ENCODE measurements around the gene PGAM5. TPM values are rescaled to one million over a fixed set of nuclear protein-coding genes. Genes with fewer than 3 reads are reported as not detected.

The PGAM5 gene
- total RNA-seq, 1 experiment from 2014 or later = 151 TPM

DNA sequence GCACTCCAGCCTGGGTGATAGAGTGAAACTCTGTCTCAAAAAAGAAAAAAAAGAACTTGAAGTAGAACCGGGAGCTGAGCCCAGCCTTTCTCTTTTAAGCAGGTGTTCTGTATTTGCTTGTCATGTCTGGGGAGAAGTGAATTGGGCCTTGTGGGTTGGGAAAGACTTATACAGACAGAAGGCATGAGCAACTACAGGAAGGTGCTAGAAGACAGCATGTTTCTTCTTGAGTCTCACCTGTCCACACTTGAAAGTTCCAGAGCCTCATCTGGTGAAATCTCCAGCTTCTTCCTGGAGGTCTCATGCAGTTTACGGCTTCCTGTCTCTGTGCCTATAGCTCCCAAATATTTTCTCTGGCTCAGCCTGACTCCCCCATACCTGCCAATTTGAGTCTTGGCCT lies 2.5 kb downstream of the PGAM5 start:
- no peak overlapping the region for H3K4me3 ChIP-seq
- no peaks in the 10 kb centered on the region for H3K9me3 ChIP-seq
- H3K36me3 ChIP-seq = peaks cover 58% of the 10 kb centered on the region
- no peak for DNase-seq
- no peaks in the 10 kb centered on the region for H3K27me3 ChIP-seq

DNA sequence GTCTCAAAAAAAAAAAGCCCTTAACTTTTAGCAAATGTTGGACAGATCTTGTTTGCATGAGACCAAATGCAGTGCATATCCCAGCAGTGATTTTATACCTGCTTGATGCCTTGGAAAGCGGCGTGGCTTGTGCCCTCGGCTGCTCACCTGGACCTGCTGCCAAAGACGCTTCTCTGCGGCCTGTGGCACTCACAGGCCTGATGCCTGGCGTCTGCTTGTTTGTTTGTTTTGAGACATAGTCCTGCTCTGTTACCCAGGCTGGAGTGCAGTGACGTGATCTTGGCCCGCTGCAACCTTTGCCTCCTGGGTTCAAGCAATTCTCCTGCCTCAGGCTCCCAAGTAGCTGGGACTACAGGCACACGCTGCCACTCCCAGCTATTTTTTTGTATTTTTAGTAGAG lies 5.2 kb downstream of the PGAM5 start:
- Histone ChIP-seq H3K4me3 (no peak overlapping the region), H3K36me3 (peaks cover 67% of the 10 kb centered on the region), H3K9me3 (no peaks in the 10 kb centered on the region), H3K27me3 (no peaks in the 10 kb centered on the region)
- no peak for DNase-seq

DNA sequence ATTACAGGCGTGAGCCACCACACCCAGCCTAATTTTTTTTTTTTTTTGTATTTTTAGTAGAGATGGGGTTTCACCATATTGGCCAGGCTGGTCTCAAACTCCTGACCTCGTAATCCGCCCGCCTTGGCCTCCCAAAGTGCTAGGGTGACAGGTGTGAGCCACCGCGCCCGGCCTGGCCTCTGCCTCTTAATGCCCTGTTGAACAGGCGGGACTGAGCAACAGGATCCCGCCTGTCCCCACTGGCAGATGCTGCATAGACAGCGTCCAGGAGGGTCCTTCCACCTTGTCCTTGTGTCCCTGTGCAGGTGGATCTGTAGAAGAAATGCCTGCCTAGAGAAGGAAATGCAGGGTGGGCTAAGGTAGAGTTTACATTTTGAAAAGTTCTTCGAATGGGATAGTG lies 5.7 kb downstream of the PGAM5 start:
- H3K9me3 ChIP-seq = no peaks in the 10 kb centered on the region
- DNase-seq = no peak
- peaks cover 72% of the 10 kb centered on the region for H3K36me3 ChIP-seq
- no peak overlapping the region for H3K4me3 ChIP-seq
- H3K27me3 ChIP-seq = no peaks in the 10 kb centered on the region

DNA sequence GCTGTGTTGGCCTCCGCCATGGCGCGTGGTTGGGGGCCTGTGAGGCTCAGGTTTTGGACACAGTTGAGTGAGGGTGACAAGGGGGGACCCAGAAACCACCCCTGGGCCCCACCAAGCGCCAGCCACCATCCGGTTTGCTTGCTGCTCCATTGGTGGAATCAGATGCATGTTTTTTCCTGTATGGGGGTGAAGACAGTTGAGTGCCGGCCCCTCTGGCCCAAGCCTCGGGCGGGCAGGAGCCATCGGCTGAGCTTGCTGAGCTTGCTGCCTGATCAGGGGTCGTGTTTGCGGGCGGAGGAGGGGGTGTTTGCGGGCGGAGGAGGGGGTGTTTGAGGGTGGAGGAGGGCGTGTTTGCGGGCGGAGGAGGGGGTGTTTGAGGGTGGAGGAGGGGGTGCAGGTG lies 6.4 kb downstream of the PGAM5 start:
- no peak for DNase-seq
- H3K27me3 ChIP-seq = no peaks in the 10 kb centered on the region

DNA sequence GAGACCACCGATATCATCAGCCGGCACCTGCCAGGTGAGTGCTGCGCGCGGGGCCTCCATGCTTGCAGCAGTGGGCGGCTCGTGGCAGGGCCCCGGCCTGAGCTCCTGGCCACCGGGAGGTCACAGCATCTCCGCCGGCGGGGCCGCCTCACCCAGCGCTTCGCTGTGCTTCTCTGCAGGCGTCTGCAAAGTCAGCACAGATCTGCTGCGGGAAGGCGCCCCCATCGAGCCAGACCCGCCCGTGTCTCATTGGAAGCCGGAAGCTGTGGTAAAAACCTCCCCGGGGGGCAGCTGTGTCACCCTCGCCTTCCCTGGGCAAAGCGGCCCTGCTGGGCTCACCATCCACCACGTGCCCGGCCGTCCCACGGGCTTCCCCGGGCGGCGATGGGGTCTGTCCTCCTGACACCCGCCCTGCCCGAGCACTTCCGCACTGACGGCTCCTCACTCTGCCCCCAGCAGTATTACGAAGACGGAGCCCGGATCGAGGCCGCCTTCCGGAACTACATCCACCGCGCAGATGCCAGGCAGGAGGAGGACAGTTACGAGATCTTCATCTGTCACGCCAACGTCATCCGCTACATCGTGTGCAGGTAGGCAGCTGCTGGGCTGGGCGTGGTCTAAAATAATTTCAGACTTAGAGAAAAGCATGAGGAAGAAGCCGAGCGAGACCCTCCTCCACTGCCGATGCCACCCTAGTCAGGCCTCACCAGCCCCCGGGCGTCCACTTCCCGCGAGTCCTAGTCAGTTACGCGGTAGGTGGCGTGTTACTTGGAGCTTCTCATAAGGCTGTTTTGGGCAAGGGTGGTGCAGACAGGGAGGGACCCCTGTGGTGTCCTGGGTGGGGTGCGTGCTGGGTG lies 7.1 kb downstream of the PGAM5 start:
- Histone ChIP-seq H3K36me3 (peaks cover 85% of the 10 kb centered on the region), H3K4me3 (no peak overlapping the region), H3K9me3 (no peaks in the 10 kb centered on the region), H3K27me3 (no peaks in the 10 kb centered on the region)
- DNase-seq = no peak

More for the DNA sequence above, 6.4 kb downstream of the PGAM5 start:
- Histone ChIP-seq H3K9me3 (no peaks in the 10 kb centered on the region), H3K36me3 (peaks cover 78% of the 10 kb centered on the region), H3K4me3 (no peak overlapping the region)

DNA sequence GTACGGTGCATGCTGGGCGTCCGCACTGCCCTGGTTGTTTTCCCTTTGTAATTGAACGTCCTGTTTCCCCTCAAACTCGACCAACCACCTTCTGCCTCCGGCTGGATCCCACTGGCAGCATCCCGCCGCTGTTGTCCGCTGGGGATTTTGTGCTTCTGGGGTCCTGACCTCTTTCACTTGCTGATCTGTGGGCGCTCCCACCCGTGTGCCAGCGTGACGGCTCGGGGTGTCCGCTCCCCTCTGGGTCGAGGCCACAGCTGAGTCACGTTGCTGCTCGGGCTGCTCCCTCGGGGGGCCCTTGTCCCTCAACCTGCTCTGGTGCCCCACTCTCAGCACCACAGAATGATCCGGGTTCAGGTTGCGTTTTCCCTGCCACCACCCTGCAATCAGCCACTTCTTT lies 8.0 kb downstream of the PGAM5 start:
- DNase-seq = no peak
- H3K4me3 ChIP-seq = no peak overlapping the region
- no peaks in the 10 kb centered on the region for H3K9me3 ChIP-seq
- H3K36me3 ChIP-seq = peaks cover 85% of the 10 kb centered on the region
- H3K27me3 ChIP-seq = no peaks in the 10 kb centered on the region

DNA sequence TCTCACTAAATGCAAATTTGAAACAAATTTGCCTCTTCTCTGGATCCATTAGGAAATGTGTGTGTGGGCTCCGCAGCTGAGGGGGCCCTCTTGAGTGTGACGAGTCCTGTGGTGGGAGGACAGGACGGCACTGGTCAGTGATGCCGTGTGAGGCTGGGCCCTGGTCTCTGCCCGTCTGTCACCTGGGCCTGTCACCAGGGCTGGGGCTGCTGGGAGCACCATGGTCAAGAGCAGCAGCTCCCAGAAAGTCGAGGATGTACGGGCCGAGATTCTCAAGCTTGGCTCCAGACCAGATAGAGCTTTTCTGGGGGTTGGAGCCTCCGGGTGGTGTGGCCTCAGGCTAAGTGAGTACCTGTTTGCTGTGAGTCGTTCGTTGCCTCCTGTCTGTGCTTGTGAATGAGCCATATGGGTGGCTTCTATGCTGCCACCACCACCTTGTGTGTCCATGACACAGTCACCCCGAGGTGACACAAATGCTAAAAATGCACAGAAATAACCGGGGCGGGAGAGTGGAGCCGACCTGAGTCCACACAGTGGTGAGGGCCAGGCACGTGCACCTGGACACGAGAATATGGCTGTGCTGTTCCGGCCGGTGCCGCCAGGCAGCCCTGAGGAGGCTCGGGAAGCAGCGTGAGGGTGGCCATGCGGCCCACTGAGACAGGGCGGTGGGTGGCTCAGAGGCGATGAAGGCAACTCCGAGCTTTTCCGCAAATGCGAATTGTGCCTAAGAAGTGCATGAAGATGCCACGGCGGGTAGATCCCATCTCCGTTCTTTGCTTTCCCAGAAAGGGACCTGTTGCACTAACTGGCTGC lies 8.7 kb downstream of the PGAM5 start:
- DNase-seq = no peak
- H3K27me3 ChIP-seq = no peaks in the 10 kb centered on the region
- no peaks in the 10 kb centered on the region for H3K9me3 ChIP-seq
- H3K4me3 ChIP-seq = no peak overlapping the region
- H3K36me3 ChIP-seq = peaks cover 85% of the 10 kb centered on the region

DNA sequence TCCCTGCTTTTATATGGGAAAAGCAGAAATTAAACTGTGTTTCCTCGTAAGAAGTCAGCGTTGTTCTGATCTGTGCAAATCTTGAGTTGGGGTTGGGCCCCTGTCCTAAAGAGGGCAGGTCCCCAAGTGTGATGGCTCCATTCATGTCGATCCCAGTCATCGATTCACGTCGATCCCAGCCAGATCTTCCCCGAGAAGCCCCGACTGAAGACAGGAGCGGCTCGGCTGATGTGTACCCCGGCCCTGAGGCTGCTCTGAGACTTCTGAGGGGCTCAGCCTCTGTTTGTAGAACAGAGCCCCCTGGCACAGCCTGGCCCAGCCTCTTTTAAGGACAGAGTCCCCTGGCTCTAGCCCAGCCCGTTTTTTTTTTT lies 9.3 kb downstream of the PGAM5 start:
- no peak for DNase-seq
- H3K4me3 ChIP-seq = no peak overlapping the region
- H3K9me3 ChIP-seq = no peaks in the 10 kb centered on the region
- H3K36me3 ChIP-seq = peaks cover 85% of the 10 kb centered on the region
- H3K27me3 ChIP-seq = no peaks in the 10 kb centered on the region

DNA sequence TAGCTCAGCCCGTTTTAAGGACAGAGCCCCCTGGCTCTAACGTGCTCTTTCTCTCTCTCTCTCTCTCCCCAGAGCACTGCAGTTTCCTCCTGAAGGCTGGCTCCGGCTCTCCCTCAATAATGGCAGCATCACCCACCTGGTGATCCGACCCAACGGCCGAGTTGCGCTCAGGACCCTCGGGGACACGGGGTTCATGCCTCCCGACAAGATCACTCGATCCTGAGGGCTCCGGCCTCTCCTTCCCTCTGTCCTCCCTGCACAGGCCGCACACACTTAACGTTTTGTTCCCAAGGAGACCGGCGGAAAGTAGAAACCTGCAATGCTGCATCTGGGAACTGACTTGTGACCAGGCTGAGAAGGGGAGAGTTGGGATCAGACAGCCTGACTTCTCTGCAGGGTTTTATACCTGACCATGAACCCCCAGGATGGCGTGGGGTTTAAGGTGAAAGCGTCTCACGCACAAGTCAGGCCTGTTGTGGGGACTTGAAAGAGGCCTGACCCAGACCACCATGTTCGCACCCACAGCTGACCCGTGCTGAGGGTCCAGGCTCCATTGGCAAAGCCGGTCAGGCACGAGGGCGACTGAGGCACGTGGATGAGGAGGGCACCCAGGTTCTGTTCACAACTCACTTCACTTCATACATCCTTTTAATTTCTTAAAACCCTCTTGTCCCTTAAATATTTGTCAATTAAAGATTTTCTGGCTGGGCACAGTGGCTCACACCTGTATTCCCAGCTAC lies 10.1 kb downstream of the PGAM5 start:
- H3K36me3 ChIP-seq = peaks cover 88% of the 10 kb centered on the region
- DNase-seq = no peak
- H3K27me3 ChIP-seq = no peaks in the 10 kb centered on the region
- no peak overlapping the region for H3K4me3 ChIP-seq
- no peaks in the 10 kb centered on the region for H3K9me3 ChIP-seq

DNA sequence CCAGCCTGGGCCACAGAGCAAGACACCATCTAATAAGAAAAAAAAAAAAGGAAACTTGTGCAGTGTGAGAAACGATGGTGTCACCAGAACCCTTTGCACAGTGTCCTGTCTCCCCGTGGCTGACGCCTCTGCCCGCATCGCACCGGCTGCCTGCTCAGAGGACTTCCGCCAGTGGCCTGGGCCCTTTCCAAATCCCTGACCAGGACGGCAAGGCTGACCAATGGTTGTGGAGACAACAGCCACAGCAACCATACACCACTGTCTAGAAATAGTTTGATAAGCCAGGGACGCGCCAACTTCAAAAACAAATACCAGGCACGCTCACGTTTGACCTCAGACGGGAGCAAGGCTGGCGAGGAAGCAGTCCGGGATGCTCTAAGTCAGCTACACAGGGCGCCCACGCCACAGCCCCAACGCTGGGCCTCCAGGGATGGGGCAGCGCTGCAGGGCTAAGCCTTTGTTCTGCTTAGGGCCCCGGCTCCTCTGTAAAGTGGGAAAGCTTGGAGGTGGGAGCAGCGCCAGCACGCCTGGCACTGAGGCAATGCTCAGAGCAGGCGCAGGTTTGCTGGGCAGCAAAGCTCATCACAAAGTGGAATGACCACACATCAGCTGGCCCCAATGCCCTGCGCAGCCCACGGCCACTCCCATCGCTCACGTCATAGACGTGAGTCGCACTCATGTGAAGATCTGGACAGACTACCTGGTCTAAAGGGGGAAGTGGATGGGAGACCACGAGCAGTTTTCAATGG lies 12.5 kb downstream of the PGAM5 start:
- H3K4me3 ChIP-seq = no peak overlapping the region
- peaks cover 90% of the 10 kb centered on the region for H3K36me3 ChIP-seq
- DNase-seq = no peak
- H3K27me3 ChIP-seq = no peaks in the 10 kb centered on the region
- no peaks in the 10 kb centered on the region for H3K9me3 ChIP-seq

DNA sequence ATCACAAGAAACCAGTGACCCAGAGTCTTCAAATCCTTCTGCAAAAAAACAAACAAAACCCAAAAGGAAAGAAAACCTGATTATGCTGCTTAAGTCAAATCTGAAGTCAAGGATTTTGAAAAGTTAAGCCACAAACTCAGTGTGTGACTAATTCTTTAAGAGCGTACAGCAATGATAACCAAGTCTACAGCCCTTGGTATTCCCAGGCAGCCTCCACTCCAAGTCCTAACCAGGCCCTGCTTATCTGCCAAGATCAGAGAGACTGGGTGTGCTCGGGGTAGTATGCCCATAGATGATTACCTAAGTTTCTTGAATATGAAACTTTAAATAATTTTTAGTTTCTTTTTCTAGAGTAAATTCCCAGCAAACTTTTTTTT lies 13.1 kb downstream of the PGAM5 start:
- peaks cover 93% of the 10 kb centered on the region for H3K36me3 ChIP-seq
- H3K9me3 ChIP-seq = no peaks in the 10 kb centered on the region
- no peak for DNase-seq
- H3K4me3 ChIP-seq = no peak overlapping the region
- H3K27me3 ChIP-seq = no peaks in the 10 kb centered on the region

DNA sequence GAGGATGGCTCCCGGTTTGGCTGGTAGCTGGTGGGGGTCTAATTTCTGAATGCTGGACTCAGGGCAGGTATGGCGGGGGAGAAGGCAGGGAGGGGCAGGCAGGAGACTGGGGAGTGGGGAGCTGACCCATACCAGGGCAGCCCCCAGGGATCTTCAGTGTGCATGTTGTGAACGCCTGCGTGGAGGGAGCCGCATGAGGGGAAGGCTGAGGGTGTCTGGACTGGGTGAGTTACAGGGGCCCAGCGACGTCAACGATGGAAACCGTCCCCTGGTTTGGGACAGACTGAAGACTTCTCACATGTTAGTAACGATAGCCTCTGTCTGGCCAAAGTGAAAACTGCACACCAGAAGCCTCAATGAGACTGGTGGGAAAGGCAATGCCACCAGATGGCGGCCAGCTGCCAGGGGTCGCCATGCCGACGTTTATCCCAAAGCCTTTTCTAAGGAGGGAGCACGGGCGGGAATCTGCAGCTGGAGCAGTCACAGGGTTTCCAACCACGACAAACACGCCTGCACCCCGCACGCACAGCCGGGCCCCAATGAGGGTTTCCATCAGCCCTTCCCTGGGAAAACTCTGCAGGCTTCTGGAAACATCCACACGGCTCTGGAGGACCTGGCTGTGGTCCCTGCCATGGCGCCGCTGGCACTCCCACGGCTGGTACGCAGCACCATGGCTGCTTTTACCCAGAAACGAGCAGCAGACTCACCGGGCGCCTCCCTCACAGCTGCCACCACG lies 14.0 kb downstream of the PGAM5 start:
- Histone ChIP-seq H3K27me3 (no peaks in the 10 kb centered on the region), H3K9me3 (no peaks in the 10 kb centered on the region), H3K36me3 (peaks cover 89% of the 10 kb centered on the region), H3K4me3 (no peak overlapping the region)
- DNase-seq = no peak

DNA sequence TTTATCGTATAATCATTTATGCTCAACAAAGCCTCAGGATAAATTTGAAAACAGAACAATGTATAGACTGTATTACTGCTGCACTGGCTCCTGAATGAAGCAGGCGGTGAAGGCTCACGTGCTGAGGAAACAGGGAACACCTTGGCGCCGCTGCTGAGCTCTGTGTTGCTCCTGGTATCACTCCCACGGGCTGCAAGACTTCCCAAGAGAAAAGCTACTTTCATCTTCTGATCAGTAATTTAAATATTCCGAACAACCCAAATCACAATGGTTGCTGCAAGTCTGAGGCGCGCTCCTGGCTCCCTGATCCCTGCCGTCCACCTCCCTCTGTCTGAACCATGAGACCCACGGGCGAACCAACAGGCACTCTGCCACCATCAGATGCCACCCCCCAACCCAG lies 15.7 kb downstream of the PGAM5 start:
- no peak for DNase-seq
- peaks cover 93% of the 10 kb centered on the region for H3K36me3 ChIP-seq
- no peaks in the 10 kb centered on the region for H3K9me3 ChIP-seq
- H3K4me3 ChIP-seq = no peak overlapping the region
- no peaks in the 10 kb centered on the region for H3K27me3 ChIP-seq

DNA sequence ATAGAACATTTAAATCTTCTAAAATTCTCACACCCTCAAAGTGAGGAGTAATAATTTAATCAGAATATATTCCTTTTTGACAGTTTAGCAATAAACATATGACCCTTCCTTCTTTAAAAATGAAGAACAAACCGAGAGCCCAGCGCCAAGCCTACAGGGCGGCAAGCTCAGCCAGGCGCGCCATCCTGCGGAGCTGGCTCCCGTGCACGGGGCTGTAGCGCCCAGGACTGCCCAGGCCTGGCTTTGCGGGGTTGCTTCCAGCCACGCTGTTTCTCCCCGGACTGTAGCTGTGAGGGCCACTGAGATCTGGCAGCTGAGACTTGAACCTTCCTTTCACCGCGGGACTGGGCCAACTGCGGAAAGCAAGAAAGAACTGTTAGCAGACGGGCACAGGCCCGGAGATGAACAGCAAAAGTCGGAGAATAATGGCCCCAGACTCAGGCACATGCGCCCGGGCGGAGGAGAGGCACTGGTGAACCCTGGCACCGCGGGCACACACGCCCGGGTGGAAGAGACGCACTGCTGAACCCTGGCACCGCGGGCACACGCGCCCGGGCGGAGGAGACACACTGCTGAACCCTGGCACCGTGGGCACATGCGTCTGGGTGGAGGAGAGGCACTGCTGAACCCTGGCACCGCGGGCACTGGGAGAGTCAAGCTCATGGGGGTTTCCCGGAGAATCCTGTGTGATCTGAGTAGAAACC lies 16.6 kb downstream of the PGAM5 start:
- peaks cover 90% of the 10 kb centered on the region for H3K36me3 ChIP-seq
- no peak overlapping the region for H3K4me3 ChIP-seq
- no peaks in the 10 kb centered on the region for H3K27me3 ChIP-seq
- no peaks in the 10 kb centered on the region for H3K9me3 ChIP-seq
- DNase-seq = no peak

DNA sequence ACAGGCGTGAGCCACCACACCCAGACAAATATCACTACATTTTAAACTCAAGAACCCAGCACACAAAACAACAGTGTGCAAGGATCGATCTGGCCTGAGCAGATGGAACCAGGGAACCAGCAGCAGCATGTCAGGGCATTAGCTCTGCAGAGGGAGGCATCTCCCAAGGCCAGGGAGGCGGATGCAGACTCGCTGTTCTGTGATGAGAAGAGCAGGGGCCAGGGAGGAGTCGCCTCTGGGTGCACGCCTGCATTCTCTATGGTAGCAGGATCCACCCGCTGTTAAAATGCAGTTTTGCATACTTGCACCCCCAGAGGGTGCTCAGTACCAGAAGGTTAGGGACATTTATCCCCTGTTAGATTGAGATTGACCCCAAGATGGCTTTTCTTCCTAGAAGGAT lies 17.9 kb downstream of the PGAM5 start:
- no peak for DNase-seq
- peaks cover 77% of the 10 kb centered on the region for H3K36me3 ChIP-seq

More for the DNA sequence above, 17.9 kb downstream of the PGAM5 start:
- Histone ChIP-seq H3K9me3 (no peaks in the 10 kb centered on the region), H3K27me3 (no peaks in the 10 kb centered on the region), H3K4me3 (no peak overlapping the region)

Data from MG63 (cell line).